ENCODE results near the gene MMP11. TPM values are rescaled to one million over a fixed set of nuclear protein-coding genes. Genes with fewer than 3 reads are reported as not detected.

MMP11 gene
- total and polyA plus RNA-seq, 12 donors, result 0.44 to 7.4 (median 4.3) TPM

DNA sequence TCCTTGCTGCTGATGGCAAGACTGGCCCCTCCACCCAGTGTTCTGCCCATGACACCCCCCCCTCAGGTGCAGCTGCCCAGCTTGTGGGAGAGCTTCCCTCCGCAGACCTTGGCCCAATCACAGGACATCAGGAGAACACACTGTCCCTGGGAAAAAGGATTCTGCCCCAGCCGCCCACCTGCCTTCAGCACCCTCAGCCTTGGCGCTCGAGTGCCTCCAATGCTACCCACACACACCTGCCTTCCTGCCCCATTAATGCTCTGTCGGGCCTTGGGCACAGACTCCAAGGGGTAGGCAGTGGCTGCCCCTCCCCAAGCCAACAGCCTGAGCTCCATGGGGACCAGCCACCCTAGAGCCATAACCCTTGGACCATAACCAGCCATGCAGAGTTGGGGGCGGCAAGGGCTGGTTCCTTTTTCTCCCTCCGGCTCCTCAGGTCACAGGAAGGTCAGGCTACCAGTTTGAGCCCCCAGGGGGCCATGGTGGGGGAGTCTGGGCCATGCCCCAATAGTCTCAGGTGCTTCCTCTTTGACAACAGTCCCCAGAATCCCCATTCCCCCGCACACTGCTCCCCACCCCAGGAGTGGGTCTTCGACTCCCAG, 20.5 kb upstream of the MMP11 start:
- TF ChIP-seq POLR2A (IDR thresholded peaks at IDR 0.05), result no peak
- TF ChIP-seq, protein P1, sequence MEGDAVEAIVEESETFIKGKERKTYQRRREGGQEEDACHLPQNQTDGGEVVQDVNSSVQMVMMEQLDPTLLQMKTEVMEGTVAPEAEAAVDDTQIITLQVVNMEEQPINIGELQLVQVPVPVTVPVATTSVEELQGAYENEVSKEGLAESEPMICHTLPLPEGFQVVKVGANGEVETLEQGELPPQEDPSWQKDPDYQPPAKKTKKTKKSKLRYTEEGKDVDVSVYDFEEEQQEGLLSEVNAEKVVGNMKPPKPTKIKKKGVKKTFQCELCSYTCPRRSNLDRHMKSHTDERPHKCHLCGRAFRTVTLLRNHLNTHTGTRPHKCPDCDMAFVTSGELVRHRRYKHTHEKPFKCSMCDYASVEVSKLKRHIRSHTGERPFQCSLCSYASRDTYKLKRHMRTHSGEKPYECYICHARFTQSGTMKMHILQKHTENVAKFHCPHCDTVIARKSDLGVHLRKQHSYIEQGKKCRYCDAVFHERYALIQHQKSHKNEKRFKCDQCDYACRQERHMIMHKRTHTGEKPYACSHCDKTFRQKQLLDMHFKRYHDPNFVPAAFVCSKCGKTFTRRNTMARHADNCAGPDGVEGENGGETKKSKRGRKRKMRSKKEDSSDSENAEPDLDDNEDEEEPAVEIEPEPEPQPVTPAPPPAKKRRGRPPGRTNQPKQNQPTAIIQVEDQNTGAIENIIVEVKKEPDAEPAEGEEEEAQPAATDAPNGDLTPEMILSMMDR (IDR thresholded peaks at IDR 0.05), result no peak

GRCh38 chr22:23752750-23753149, 19.9 kb upstream of the MMP11 start:
- intact Hi-C loops (cut with DNase I), result no loop called here

More for the DNA sequence above, 20.5 kb upstream of the MMP11 start:
- Histone ChIP-seq H3K9me3 (replicated peaks in 1 of 3) (no peaks in the 10 kb centered on the region), H3K36me3 (replicated peaks in 1 of 2) (no peaks in the 10 kb centered on the region), H3K27ac (no peak overlapping the region), H3K4me3 (no peak overlapping the region), H3K4me1 (replicated peaks in 1 of 2) (peaks cover 7 to 8% of the 10 kb centered on the region in 2 donors), H3K27me3 (no peaks in the 10 kb centered on the region)
- no peak for DNase-seq
- intact Hi-C loops (cut with DNase I), result no loop called here
- 70 to 85% (median 75%) methylated on average over 6 to 9 of the region's 9 CpGs for WGBS, 4 donors

GRCh38 chr22:23753385-23753784, 19.3 kb upstream of the MMP11 start:
- Histone ChIP-seq H3K4me3 (no peak overlapping the region), H3K4me1 (replicated peaks in 1 of 2) (peaks cover 7 to 8% of the 10 kb centered on the region in 2 donors), H3K9me3 (replicated peaks in 1 of 3) (no peaks in the 10 kb centered on the region), H3K27me3 (no peaks in the 10 kb centered on the region), H3K36me3 (replicated peaks in 1 of 2) (no peaks in the 10 kb centered on the region), H3K27ac (peak overlapping the region in 1 of 5 donors; percentile 29)
- intact Hi-C loops (cut with DNase I), result no loop called here
- no peak for DNase-seq
- TF ChIP-seq POLR2A (IDR thresholded peaks at IDR 0.05), result no peak
- 66 to 77% (median 72%) methylated on average over 2 of the region's 2 CpGs; no CpG with 5 or more reads in 1 of the 4 donors for WGBS, 4 donors

More at GRCh38 chr22:23752750-23753149, 19.9 kb upstream of the MMP11 start:
- Histone ChIP-seq H3K9me3 (replicated peaks in 1 of 3) (no peaks in the 10 kb centered on the region), H3K4me1 (replicated peaks in 1 of 2) (peaks cover 7 to 8% of the 10 kb centered on the region in 2 donors), H3K36me3 (replicated peaks in 1 of 2) (no peaks in the 10 kb centered on the region), H3K27ac (peak overlapping the region in 1 of 5 donors; percentile 29), H3K4me3 (no peak overlapping the region), H3K27me3 (no peaks in the 10 kb centered on the region)
- TF ChIP-seq POLR2A (IDR thresholded peaks at IDR 0.05), result no peak
- TF ChIP-seq, protein P1 (IDR thresholded peaks at IDR 0.05), result no peak
- no peak for DNase-seq
- WGBS, 4 donors, result 85 to 95% (median 89%) methylated on average over 12 to 16 of the region's 16 CpGs

DNA sequence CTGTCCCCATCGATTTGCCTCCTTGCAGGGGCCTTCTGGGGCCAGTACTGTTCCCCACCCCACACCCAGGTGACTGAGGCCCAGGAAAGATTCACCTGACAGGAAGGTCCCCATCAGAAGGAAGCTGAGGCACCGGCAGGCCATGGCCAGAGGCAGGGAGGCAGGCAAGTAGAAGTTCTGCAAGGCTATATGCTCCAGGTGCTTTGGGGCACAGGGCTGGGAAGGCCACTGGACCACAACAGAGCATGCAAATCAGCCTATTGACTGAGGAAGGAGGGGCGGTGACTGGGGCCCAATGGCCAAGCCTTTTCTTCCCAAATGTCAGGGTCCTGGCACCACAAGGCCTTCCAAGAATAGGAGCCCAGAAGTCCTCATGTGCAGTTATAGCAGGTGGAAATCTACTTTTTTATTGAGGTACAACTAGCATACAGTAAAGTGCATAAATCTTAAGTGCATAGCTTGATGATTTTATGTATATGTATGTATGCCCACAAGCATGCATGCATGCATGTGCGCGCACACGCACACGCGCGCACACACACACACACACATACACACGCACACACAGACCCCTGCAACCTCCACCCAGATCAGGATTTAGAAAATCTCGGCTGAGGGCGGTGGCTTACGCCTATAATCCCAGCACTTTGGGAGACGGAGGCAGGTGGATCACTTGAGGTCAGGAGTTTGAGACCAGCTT, 18.3 kb upstream of the MMP11 start, which contains the start of gene VPREB3:
Gene VPREB3, minus strand, starts transcription at position 206 of the 700 bp plus-strand sequence. Its CDS starts 62 bp downstream, at position 144.
- Histone ChIP-seq H3K27ac (peak within 1 kb of the TSS in 1 of 5 donors; percentile 29), H3K4me3 (no peak within 1 kb of the TSS), H3K4me1 (replicated peaks in 1 of 2) (peaks cover 7 to 8% of the 10 kb centered on the region in 2 donors), H3K27me3 (no peaks in the 10 kb centered on the region), H3K36me3 (replicated peaks in 1 of 2) (no peaks in the 10 kb centered on the region), H3K9me3 (replicated peaks in 1 of 3) (no peaks in the 10 kb centered on the region)
- intact Hi-C loops (cut with DNase I), result no loop called here
- WGBS, 4 donors, result 78 to 89% (median 84%) methylated on average over 13 to 14 of the region's 14 CpGs
- TF ChIP-seq, protein P1 (IDR thresholded peaks at IDR 0.05), result no peak
- no peak for TF ChIP-seq POLR2A (IDR thresholded peaks at IDR 0.05)
- DNase-seq, result no peak
